ENCODE data around the gene DBP.

DBP gene

GRCh38 chr19:48642862-48643261, 5.7 kb upstream of the DBP start:
- Histone ChIP-seq H3K9ac (ENCODE audit: low read length in 5 of 5) (no peak overlapping the region), H3K27me3 (ENCODE audit: control insufficient read depth in 5 of 5, insufficient read depth in 4 of 5, low read length in 5 of 5) (peaks cover 0 to 8% (median 0%) of the 10 kb centered on the region in 5 donors), H3K4me1 (ENCODE audit: control insufficient read depth in 5 of 5, insufficient read depth in 5 of 5, low read length in 5 of 5) (peaks cover 10 to 35% (median 30%) of the 10 kb centered on the region in 5 donors), H3K9me3 (ENCODE audit: control insufficient read depth in 5 of 5, low read length in 5 of 5) (no peaks in the 10 kb centered on the region), H3K27ac (ENCODE audit: low read depth, low read length) (no peak overlapping the region), H3K4me3 (ENCODE audit: low read depth in 1 of 5, low read length in 5 of 5) (no peak overlapping the region), H3K36me3 (ENCODE audit: control insufficient read depth in 5 of 5, insufficient read depth in 5 of 5, low read length in 5 of 5) (no peaks in the 10 kb centered on the region)

- H3K9me3 ChIP-seq (ENCODE audit: control insufficient read depth in 5 of 5, low read length in 5 of 5) = no peaks in the 10 kb centered on the region
These were observed 4.7 kb upstream of the DBP start for GRCh38 chr19:48641850-48642249.

GRCh38 chr19:48639483-48640375, 2.5 kb upstream of the DBP start:
- Histone ChIP-seq H3K9ac (ENCODE audit: low read length in 5 of 5) (no peak overlapping the region), H3K4me1 (ENCODE audit: control insufficient read depth in 5 of 5, insufficient read depth in 5 of 5, low read length in 5 of 5) (peaks cover 10 to 37% (median 35%) of the 10 kb centered on the region in 5 donors), H3K36me3 (ENCODE audit: control insufficient read depth in 5 of 5, insufficient read depth in 5 of 5, low read length in 5 of 5) (no peaks in the 10 kb centered on the region), H3K4me3 (ENCODE audit: low read depth in 1 of 5, low read length in 5 of 5) (no peak overlapping the region), H3K9me3 (ENCODE audit: control insufficient read depth in 5 of 5, low read length in 5 of 5) (no peaks in the 10 kb centered on the region), H3K27ac (ENCODE audit: low read depth, low read length) (no peak overlapping the region), H3K27me3 (ENCODE audit: control insufficient read depth in 5 of 5, insufficient read depth in 4 of 5, low read length in 5 of 5) (no peaks in the 10 kb centered on the region)

More at GRCh38 chr19:48641850-48642249, 4.7 kb upstream of the DBP start:
- Histone ChIP-seq H3K9ac (ENCODE audit: low read length in 5 of 5) (no peak overlapping the region), H3K4me3 (ENCODE audit: low read depth in 1 of 5, low read length in 5 of 5) (no peak overlapping the region), H3K4me1 (ENCODE audit: control insufficient read depth in 5 of 5, insufficient read depth in 5 of 5, low read length in 5 of 5) (peaks cover 10 to 39% (median 34%) of the 10 kb centered on the region in 5 donors), H3K27ac (ENCODE audit: low read depth, low read length) (no peak overlapping the region), H3K27me3 (ENCODE audit: control insufficient read depth in 5 of 5, insufficient read depth in 4 of 5, low read length in 5 of 5) (peaks cover 0 to 8% (median 0%) of the 10 kb centered on the region in 5 donors), H3K36me3 (ENCODE audit: control insufficient read depth in 5 of 5, insufficient read depth in 5 of 5, low read length in 5 of 5) (no peaks in the 10 kb centered on the region)

DNA sequence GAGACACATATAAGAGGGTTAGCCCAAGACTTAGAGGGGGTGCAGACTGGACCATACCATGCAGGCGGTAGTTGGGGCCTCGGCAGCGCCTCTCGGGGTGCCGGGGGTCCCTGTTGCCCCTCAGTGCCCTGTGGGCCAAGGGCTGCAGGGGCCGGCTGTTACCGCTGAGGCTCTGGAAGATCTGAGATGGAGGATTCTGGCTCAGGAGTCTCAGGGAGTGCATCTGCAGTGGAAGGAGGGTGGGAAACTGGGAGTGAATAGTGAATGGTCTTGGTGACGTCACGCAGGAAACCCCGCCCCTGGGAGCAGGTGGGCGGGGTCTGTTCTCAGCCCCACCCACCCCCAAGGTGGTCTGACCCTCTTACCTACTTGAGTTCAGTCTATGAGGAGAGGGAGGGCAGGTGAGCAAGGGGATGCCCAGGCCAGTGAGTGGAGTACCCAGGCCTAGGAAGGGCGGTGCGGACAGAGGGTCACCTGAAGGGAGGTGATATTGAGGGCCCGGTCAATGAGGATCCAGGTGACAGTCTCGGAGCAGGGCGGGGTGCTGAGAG, 1.7 kb upstream of the DBP start:
- H3K9me3 ChIP-seq (ENCODE audit: control insufficient read depth in 5 of 5, low read length in 5 of 5) = no peaks in the 10 kb centered on the region
- H3K36me3 ChIP-seq (ENCODE audit: control insufficient read depth in 5 of 5, insufficient read depth in 5 of 5, low read length in 5 of 5) = no peaks in the 10 kb centered on the region
- H3K27ac ChIP-seq (ENCODE audit: low read depth, low read length) = no peak overlapping the region
- H3K4me3 ChIP-seq (ENCODE audit: low read depth in 1 of 5, low read length in 5 of 5) = peak overlapping the region in 4 of 5 donors; percentile 61 to 90 (median 84)
- peak overlapping the region in 2 of 5 donors; percentile 3 to 16 for H3K9ac ChIP-seq (ENCODE audit: low read length in 5 of 5)
- peaks cover 13 to 45% (median 40%) of the 10 kb centered on the region in 5 donors for H3K4me1 ChIP-seq (ENCODE audit: control insufficient read depth in 5 of 5, insufficient read depth in 5 of 5, low read length in 5 of 5)
- no peaks in the 10 kb centered on the region for H3K27me3 ChIP-seq (ENCODE audit: control insufficient read depth in 5 of 5, insufficient read depth in 4 of 5, low read length in 5 of 5)

- Histone ChIP-seq H3K4me1 (ENCODE audit: control insufficient read depth in 5 of 5, insufficient read depth in 5 of 5, low read length in 5 of 5) (peaks cover 14 to 52% (median 47%) of the 10 kb centered on the region in 5 donors), H3K4me3 (ENCODE audit: low read depth in 1 of 5, low read length in 5 of 5) (peak overlapping the region; percentile 70 to 90 (median 83)), H3K27me3 (ENCODE audit: control insufficient read depth in 5 of 5, insufficient read depth in 4 of 5, low read length in 5 of 5) (no peaks in the 10 kb centered on the region), H3K9ac (ENCODE audit: low read length in 5 of 5) (peak overlapping the region; percentile 59 to 84 (median 77)), H3K9me3 (ENCODE audit: control insufficient read depth in 5 of 5, low read length in 5 of 5) (no peaks in the 10 kb centered on the region), H3K27ac (ENCODE audit: low read depth, low read length) (peak overlapping the region; percentile 91), H3K36me3 (ENCODE audit: control insufficient read depth in 5 of 5, insufficient read depth in 5 of 5, low read length in 5 of 5) (no peaks in the 10 kb centered on the region)
These were observed 1.0 kb upstream of the DBP start for GRCh38 chr19:48637948-48638830.

DNA sequence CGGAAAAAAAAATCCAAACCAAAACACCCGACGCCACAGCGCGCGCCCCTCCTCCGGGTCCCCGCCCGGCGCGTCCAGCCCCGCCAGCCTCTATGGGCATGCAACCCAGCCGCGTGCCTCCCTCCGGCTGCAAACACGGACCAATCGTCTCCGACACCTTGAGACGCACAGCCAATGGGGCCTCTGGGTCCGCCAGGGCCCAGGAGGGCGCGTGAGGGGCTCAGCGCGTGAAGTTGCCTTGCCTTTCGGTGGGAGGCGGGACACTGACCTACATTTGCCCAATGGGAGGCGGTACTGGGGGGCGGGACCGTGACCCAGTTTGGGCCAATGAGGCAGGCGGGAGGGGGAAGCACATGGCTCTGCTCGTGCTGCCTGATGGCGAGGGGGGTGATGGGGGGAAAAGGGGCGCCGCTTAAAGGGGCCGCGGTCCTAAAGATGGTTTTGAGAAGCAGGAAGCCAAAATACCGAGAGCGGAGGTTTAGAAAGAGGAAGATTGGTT, 319 bp upstream of the DBP start:
- Histone ChIP-seq H3K27me3 (ENCODE audit: control insufficient read depth in 5 of 5, insufficient read depth in 4 of 5, low read length in 5 of 5) (no peaks in the 10 kb centered on the region), H3K4me1 (ENCODE audit: control insufficient read depth in 5 of 5, insufficient read depth in 5 of 5, low read length in 5 of 5) (peaks cover 16 to 59% (median 54%) of the 10 kb centered on the region in 5 donors), H3K9ac (ENCODE audit: low read length in 5 of 5) (peak overlapping the region; percentile 59 to 84 (median 79)), H3K9me3 (ENCODE audit: control insufficient read depth in 5 of 5, low read length in 5 of 5) (no peaks in the 10 kb centered on the region), H3K27ac (ENCODE audit: low read depth, low read length) (peak overlapping the region; percentile 91), H3K4me3 (ENCODE audit: low read depth in 1 of 5, low read length in 5 of 5) (peak overlapping the region; percentile 80 to 94 (median 86)), H3K36me3 (ENCODE audit: control insufficient read depth in 5 of 5, insufficient read depth in 5 of 5, low read length in 5 of 5) (peaks cover 0 to 7% (median 4%) of the 10 kb centered on the region in 5 donors)

DNA sequence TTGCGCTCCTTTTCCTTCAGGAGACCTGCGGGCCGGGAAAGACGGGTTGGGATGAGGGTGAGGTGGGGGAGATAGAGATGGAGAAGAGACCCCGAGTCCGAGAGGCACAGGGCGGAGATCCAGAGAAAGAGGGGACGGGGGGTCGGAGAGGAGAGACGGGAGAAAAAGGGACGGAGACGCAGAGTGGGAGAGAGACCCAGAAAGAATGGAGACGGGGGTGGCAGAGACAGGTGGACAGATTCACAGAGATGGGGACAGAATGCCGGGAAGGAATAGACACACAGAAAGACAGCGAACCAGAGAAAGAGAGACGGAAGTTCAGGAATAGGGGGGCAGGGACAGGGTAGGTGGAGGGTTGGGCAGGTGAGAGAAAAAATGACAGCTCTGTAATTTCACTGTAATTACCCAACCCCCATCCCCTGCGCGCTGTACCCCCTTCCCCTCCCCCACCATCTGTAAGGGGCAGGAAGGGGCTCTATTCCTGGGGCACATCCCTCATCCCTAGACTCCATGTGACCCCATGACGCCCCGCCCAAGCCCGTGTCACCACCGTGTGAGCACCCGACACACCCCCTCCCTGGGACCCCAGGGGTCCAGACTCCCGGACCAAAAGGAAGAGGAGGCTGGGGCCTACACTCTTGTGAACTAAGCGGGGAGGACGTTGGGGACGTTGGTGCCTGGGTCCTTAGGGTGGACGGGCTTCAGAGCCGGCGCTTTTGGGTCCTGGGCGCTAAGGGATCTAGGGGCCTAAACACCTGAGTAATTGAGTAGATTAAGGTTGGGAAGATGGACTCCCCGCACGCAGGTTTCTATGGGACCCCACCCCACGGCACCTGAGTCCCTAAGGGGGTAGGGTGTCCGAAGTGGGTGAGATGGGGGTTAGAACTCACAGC, 967 bp downstream of the DBP start:
- H3K9ac ChIP-seq (ENCODE audit: low read length in 5 of 5) = peak overlapping the region in 4 of 5 donors; percentile 68 to 89 (median 74)
- H3K9me3 ChIP-seq (ENCODE audit: control insufficient read depth in 5 of 5, low read length in 5 of 5) = no peaks in the 10 kb centered on the region
- peak overlapping the region; percentile 83 to 94 (median 90) for H3K4me3 ChIP-seq (ENCODE audit: low read depth in 1 of 5, low read length in 5 of 5)
- H3K36me3 ChIP-seq (ENCODE audit: control insufficient read depth in 5 of 5, insufficient read depth in 5 of 5, low read length in 5 of 5) = peaks cover 0 to 12% (median 9%) of the 10 kb centered on the region in 5 donors
- H3K4me1 ChIP-seq (ENCODE audit: control insufficient read depth in 5 of 5, insufficient read depth in 5 of 5, low read length in 5 of 5) = peaks cover 16 to 63% (median 59%) of the 10 kb centered on the region in 5 donors
- no peaks in the 10 kb centered on the region for H3K27me3 ChIP-seq (ENCODE audit: control insufficient read depth in 5 of 5, insufficient read depth in 4 of 5, low read length in 5 of 5)
- H3K27ac ChIP-seq (ENCODE audit: low read depth, low read length) = peak overlapping the region; percentile 91

DNA sequence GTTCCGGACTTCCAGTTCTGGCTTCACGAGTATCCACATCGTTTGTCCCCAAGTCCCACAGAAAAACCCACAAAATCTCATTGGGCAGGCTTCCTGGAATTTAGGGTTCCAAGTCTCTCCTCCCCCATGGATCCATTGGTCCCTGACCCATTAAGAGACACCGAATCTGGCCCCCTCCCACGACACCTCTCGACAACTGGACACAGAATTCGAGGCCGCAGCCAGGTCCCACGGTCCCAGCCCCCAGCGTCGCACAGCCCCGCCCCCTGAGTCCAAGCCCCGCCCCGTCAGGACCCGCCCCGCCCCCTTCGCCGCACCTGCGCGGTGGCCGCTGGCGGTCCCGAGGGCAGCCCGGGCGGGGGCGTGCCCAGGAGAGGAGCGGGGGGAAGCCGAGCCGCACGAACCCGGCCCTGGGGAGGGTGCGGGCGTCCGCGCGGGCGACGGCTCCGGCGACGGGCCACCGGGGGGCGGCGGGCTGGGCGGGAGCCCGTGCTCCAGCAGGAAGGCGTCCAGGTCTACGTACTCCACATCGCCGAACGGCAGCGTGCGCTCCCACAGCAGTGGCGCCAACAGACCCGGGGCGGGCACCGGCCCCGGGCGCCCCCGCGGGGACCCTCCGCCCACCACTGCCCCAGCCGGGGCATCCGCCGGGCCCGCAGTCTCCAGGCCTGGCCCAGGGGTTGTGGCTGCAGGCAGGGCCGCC, 1.8 kb downstream of the DBP start:
- Histone ChIP-seq H3K4me1 (ENCODE audit: control insufficient read depth in 5 of 5, insufficient read depth in 5 of 5, low read length in 5 of 5) (peaks cover 16 to 71% (median 67%) of the 10 kb centered on the region in 5 donors), H3K4me3 (ENCODE audit: low read depth in 1 of 5, low read length in 5 of 5) (peak overlapping the region; percentile 83 to 94 (median 90)), H3K36me3 (ENCODE audit: control insufficient read depth in 5 of 5, insufficient read depth in 5 of 5, low read length in 5 of 5) (peaks cover 0 to 17% (median 13%) of the 10 kb centered on the region in 5 donors), H3K27me3 (ENCODE audit: control insufficient read depth in 5 of 5, insufficient read depth in 4 of 5, low read length in 5 of 5) (no peaks in the 10 kb centered on the region), H3K9me3 (ENCODE audit: control insufficient read depth in 5 of 5, low read length in 5 of 5) (no peaks in the 10 kb centered on the region), H3K27ac (ENCODE audit: low read depth, low read length) (peak overlapping the region; percentile 91), H3K9ac (ENCODE audit: low read length in 5 of 5) (peak overlapping the region; percentile 68 to 89 (median 79))
